Fibroblast of skin of right quadriceps (primary cell): ENCODE measurements around the gene PIBF1.
A peak's percentile ranks its signal among the peaks of the same experiment; 100 is the strongest.
"Not testable (repeated sequence)": the region's sequence is repeated elsewhere in the genome, so short reads cannot be mapped to it uniquely, and the experiment has no call there.

Source experiments
- DNase-seq: peaks from one replicate; pipeline ENCODE4 v3.0.0-alpha.2; 2013

Gene PIBF1, protein sequence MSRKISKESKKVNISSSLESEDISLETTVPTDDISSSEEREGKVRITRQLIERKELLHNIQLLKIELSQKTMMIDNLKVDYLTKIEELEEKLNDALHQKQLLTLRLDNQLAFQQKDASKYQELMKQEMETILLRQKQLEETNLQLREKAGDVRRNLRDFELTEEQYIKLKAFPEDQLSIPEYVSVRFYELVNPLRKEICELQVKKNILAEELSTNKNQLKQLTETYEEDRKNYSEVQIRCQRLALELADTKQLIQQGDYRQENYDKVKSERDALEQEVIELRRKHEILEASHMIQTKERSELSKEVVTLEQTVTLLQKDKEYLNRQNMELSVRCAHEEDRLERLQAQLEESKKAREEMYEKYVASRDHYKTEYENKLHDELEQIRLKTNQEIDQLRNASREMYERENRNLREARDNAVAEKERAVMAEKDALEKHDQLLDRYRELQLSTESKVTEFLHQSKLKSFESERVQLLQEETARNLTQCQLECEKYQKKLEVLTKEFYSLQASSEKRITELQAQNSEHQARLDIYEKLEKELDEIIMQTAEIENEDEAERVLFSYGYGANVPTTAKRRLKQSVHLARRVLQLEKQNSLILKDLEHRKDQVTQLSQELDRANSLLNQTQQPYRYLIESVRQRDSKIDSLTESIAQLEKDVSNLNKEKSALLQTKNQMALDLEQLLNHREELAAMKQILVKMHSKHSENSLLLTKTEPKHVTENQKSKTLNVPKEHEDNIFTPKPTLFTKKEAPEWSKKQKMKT

DNA sequence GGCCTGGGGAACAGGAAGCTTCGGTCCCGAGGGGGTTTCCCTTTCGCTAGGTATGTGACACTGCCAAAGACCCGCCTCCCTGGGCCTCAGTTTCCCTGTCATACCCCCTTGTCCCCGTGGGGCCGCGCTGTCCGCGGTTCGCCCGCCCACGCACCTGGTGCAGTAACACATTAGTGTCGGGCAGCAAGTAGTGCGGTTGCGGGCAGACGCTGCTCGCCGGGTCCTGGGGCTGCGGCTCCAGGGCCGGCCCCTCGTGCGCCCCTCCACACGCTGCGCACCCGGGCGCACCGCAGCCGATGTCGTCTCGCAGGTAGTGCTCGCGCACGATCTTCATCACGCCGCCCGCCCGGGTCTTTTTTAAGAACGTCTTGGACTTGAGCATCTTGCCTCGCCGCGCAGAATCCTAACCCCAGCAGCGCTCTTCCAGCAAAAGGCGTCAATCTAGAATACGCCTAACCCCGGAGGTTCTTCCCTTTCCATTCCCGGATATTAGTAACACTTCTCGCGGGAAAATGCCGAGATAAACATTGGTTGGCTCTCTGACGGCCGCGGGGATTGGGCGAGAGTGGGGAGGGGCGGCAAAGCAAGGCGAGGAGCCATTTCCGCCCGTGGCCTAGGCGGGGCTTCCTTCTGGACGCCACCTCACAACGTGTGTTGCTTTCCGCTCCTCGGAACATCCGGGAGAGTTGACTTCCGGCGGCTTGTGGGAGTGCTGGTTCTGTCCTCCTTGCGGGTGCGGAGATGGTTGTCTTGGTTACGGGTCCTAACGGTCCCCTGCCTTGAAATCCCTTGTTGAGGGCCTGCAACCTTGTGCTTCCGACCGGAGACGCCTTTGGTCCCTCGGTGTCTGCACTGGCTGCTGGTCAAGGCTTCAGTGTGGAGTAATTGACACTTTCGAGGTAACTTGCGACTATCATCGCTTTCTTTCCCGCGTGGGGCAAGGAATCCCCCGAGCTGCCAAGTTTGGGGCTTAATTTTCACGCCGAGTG lies at the start of gene PIBF1, which contains the start of gene DIS3:
PIBF1 (plus strand) TSS at position 683 of the 989 bp plus-strand sequence. CDS start 1,337 bp downstream, outside the sequence.
DIS3 (minus strand) TSS at position 450 of the 989 bp plus-strand sequence; CDS start at position 382, 68 bp downstream.
- DNase-seq = peak; percentile 98

DNA sequence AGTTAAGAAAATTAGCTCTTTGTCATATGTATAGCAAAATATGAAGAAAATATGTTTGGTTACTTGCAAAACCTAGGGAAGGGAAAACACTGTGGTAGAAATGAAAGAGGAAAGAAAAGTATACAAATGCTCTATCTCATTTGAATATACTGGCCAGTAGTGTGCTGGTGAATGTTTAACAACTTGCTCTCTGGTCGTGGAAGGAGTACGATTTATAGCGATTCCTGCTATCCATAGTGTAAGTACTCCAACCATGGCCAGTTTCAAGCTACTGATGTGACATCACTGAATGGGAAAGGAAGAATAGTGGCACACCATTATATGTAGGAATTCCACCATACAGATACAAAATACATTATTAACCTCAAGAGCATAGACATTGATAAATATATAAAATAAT lies 44.9 kb upstream of the PIBF1 start:
- no peak for DNase-seq

DNA sequence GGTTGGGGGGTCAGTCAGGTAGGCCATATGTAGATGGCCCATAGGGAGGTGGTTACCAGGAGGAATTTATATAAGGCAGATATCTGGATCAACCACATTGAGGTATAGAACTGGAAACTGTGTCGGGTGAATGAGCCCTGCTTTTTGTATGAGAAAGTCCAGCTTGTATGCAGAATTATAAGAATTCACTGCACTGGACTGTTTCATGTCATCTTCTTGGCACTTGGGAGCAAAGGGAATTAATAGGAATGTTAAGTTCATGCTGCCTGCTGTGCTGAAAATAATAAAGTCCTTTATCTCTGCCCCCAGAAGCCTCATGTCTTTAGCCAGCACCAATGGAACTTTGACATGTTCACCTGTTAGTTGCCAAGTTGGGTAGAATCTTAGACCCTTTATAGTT lies 41.9 kb upstream of the PIBF1 start:
- DNase-seq = no peak

- DNase-seq = no peak
Observed at GRCh38 chr13:72745260-72745659, 36.7 kb upstream of the PIBF1 start.

- DNase-seq = no peak
Observed at GRCh38 chr13:72751220-72751619, 30.7 kb upstream of the PIBF1 start.

DNA sequence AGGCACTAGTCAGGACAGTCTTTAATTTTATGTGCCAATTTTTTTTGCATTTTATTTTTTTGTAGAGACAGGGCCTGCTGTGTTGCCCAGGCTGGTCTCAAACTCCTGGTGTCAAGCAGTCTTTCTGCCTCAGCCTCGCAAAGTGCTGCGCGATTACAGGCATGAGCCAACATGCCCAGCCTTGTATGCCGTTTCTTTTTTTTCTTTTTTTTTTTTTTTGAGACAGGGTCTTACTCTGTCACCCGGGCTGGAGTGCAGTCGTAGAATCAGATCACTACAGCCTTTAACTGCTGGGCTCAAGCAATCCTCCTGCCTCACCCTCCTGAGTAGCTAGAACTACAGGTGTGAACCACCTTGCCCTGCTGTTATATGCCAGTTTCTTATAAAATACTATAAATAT lies 27.8 kb upstream of the PIBF1 start:
- no peak for DNase-seq

DNA sequence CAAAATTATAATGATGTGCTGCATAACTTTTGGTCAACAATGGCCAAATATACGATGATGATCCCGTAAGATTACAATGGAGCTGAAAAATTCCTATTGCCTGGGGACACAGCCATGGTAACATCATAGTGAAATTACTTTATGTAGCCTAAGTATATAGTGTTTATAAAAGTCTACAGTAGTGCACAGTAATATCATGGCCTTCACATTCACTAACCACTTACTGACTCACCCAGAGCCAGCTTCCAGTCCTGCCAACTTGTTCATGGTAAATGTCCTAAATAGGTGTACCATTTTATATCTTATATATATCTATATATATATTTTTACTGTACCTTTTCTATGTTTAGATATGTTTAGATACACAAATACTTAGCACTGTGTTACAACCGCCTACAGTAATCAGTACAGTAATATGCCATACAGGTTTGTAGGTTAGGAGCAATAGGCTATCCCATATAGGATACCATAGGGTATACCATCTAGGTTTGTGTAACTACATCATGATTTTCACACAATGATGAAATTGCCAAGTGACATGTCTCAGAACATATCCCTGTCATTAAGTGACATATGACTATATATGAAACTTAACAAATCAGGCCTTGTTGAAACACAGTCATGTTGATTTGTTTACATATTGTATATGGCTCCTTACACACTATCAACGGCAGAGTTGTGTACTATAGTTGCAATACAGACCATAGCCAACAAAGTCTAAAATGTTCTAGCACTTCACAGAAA lies 24.0 kb upstream of the PIBF1 start:
- DNase-seq = no peak

DNA sequence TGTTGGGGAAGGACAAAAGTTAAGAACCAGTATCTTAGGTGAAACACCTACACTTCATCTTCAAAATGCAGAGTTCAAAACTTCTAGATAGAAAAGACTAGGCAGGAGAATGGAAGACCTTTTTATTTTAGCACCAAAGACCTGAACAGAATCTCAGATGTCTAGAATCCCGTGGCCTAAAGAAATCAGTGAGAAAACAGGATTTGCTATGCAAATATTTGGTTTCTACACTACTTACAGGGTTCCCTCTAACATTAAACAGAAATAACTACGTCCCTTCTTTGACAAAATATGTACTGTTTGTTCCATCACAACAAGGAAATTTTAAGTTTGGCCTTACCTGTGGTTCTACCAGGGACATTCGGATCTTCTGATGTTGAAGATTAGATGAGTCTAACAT lies 21.7 kb upstream of the PIBF1 start:
- DNase-seq = no peak

DNA sequence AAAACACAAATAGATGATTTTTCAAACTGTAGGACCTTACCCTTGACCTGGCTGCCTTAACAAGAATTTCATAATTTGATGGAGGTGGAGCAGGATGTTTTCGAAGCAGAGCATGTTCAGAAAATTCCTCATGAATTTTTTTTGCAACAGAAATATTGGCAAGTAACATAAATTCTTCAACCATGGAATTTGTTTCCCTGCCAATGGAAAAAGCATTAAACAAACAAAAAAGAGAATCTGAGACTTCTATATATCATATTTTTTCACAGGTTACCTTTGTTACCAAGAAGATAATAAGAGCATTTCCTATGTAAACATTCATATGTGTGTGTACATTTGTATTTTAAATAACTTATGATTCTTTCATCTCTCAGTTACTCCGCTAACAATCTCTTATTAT lies 18.5 kb upstream of the PIBF1 start:
- no peak for DNase-seq

DNA sequence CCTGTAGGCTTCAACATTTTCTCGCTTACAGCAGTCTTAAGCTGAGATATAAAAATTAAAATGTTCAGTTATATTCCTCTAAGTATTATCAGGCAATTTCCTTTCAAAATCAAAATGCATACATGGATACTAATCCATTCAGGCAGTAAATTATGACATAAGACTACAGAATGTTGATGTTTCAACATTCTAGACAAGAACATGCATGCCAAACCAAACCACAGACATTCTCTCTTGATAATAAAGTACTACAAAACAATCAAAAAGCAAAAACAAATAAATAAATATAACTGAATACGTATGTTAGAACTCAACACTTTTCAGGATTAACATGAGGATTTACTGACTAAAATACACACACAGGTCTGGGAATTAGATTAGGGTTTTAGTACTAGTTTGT lies 7.9 kb upstream of the PIBF1 start:
- peak; percentile 11 for DNase-seq

- peak; percentile 13 for DNase-seq
Observed at GRCh38 chr13:72782717-72783116, 784 bp downstream of the PIBF1 start.

- DNase-seq = not testable (repeated sequence)
Observed at GRCh38 chr13:72784679-72785078, 2.7 kb downstream of the PIBF1 start.

DNA sequence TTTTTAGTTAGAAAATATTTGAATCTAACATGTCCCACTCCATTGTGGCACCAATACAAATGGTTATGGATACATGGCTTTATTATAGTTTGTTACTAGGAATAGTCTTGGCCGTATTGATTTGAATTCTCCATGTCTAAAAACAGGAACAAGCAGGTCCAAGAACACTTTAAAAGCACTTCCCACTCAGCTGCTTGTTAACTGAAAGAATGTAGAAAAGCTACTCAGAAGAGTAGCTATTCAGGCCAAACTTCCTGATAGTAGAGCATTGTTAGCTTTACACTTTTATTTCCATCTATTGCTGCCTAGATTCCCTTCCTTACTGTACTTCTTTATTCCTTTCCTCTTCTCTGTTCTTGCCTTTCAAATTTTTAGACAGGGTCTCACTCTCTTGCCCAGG lies 6.9 kb downstream of the PIBF1 start:
- no peak for DNase-seq

DNA sequence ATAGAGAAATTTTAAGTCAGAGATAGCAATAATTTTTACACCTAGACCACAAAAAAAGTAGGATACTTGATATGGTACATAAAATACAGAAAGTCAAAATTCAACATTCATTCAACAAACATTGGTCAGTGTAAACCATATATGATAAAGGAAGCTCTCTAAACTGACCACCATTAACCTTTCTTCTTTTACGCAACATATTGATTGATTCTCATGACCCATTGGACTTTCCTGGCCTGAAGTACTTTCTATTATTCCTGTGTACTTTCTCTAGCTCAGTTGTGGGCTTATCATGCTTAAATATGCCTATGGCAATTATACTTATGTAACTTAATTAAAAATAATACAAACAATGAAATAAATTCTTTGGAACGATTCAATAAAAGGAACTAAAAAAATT lies 10.7 kb downstream of the PIBF1 start:
- no peak for DNase-seq

GRCh38 chr13:72798817-72799216 lies 16.9 kb downstream of the PIBF1 start:
- no peak for DNase-seq

- DNase-seq = no peak
Observed at GRCh38 chr13:72804301-72804700, 22.4 kb downstream of the PIBF1 start.

- no peak for DNase-seq
Observed at GRCh38 chr13:72805676-72806346, 23.9 kb downstream of the PIBF1 start.

DNA sequence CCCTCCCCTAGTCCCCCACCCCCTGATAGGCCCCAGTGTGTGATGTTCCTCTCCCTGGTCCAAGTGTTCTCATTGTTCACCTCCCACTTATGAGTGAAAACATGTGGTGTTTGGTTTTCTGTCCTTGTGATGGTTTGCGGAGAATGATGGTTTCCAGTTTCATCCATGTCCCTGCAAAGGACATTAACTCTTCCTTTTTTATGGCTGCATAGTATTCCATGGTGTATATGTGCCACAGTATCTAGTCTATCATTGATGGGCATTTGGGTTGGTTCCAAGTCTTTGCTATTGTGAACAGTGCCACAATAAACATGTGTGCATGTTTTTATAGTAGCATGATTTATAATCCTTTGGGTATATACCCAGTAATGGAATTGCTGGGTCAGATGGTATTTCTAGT lies 24.6 kb downstream of the PIBF1 start:
- not testable (repeated sequence) for DNase-seq

DNA sequence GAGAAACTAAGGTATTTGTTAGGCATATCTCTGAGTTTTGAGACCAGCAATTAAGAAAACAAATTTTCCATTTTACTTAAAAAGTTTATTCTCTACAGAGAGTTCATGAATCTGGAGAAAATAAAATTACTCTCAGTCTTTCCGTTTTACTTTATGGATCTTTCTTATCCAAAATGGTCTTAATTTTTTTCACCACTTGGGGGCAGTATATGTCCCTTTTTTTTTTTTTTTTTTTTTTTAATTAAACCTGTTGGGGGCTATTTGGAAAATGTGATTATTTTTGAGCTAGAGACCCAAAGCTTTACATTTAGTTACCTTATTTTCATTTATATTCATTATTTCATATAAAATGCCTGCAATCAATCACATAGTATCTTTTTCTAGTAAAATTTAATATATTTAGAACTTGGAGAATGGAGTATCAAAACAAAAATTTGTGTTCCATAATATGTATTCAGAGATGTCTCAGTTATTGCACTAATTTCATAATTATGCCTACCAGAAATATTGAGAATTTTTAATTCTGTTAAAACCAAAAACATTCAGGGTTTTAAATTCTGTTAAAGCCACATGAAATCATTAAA lies 27.1 kb downstream of the PIBF1 start:
- DNase-seq = peak; percentile 21

DNA sequence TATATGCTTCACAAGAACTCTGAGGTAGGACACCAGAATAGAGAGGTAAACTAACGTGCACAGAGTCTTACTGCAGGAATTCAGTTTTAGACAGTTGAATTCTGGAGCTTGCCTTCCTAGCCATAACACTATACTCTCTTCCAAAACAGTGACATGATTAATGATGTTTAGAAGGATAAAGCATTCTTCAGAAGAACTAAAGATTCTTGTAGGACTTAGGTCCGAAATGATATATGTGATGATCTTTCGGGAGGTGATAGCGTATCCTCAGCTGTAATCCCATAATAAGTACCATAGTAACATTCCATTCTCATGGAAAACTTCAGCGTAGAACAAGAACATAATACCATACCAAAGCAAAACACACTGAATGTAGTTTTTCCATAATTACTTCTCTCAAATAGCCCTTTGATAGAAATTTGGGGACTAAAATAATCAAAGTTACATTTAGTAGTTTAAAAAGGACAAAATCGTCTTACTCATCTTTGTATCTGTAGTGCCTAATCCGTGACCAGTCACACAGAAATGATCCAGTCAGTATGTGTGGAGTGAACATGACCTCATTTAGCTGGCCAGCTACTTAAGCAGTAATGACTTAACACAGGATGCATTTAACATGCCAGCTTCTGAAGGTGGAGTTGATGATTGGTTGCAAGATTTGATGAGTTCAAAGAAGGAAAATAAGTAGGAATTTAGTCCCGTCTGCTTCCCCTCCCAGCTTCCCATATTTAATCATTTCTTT lies 38.4 kb downstream of the PIBF1 start:
- DNase-seq = peak; percentile 45
